ENCODE measurements around the gene BLOC1S5. TPM values are rescaled to one million over a fixed set of nuclear protein-coding genes. Genes with fewer than 3 reads are reported as not detected.

BLOC1S5 gene
- total RNA-seq, 1 donor from 2014 or later, result 13.8 TPM

DNA sequence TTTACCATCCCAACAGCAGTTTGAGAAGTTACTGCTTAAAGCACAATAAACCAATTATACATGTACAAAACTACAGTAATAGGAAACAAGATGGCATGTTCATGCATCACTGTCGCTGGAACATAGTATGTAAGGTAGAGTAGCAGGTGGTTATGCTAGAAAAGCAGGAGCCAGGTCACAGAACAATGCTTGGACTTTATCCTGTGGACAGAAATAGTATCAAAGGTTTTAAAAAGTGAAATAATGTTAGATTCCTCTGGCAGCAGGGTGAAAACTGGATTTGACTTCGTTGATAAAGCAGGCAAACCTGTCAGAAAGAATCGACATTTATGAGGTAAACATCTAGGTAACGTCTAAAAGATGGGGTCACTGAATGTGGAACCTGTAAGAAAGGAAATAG is 2.5 kb downstream of the BLOC1S5 start:
- ChIA-PET CTCF (no interaction called here), POLR2A (no interaction called here)
- DNase-seq (no peak), ATAC-seq (ENCODE audit: low read depth) (no peak)
- no peaks in the 10 kb centered on the region for H3K9me3 Mint-ChIP-seq
- H3K27me3 Mint-ChIP-seq, result no peaks in the 10 kb centered on the region
- TF ChIP-seq, protein P1, sequence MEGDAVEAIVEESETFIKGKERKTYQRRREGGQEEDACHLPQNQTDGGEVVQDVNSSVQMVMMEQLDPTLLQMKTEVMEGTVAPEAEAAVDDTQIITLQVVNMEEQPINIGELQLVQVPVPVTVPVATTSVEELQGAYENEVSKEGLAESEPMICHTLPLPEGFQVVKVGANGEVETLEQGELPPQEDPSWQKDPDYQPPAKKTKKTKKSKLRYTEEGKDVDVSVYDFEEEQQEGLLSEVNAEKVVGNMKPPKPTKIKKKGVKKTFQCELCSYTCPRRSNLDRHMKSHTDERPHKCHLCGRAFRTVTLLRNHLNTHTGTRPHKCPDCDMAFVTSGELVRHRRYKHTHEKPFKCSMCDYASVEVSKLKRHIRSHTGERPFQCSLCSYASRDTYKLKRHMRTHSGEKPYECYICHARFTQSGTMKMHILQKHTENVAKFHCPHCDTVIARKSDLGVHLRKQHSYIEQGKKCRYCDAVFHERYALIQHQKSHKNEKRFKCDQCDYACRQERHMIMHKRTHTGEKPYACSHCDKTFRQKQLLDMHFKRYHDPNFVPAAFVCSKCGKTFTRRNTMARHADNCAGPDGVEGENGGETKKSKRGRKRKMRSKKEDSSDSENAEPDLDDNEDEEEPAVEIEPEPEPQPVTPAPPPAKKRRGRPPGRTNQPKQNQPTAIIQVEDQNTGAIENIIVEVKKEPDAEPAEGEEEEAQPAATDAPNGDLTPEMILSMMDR (IDR thresholded peaks at IDR 0.05), result no peak
- intact Hi-C loops (cut with micrococcal nuclease), result no loop called here
- peaks cover 26% of the 10 kb centered on the region for H3K4me1 Mint-ChIP-seq
- H3K4me3 Mint-ChIP-seq, result no peak overlapping the region
- peaks cover 36% of the 10 kb centered on the region for H3K36me3 Mint-ChIP-seq (ENCODE audit: low read depth)
- H3K27ac Mint-ChIP-seq, result no peak overlapping the region

GRCh38 chr6:8060346-8060745 is 3.8 kb downstream of the BLOC1S5 start:
- no peak overlapping the region for H3K27ac Mint-ChIP-seq
- POLR2A ChIA-PET, result no interaction called here
- ATAC-seq (ENCODE audit: low read depth), result no peak
- no peak for DNase-seq
- no peaks in the 10 kb centered on the region for H3K9me3 Mint-ChIP-seq
- peaks cover 22% of the 10 kb centered on the region for H3K4me1 Mint-ChIP-seq
- CTCF ChIA-PET, result interaction anchor here (4.9 kb wide), 1 partner anchor 337 kb away, joined by 59 read pairs; the partner anchor contains the start of gene BMP6
- peaks cover 48% of the 10 kb centered on the region for H3K36me3 Mint-ChIP-seq (ENCODE audit: low read depth)
- intact Hi-C loops (cut with micrococcal nuclease), result no loop called here
- H3K4me3 Mint-ChIP-seq, result no peak overlapping the region
- H3K27me3 Mint-ChIP-seq, result no peaks in the 10 kb centered on the region
- TF ChIP-seq, protein P1 (IDR thresholded peaks at IDR 0.05), result no peak

DNA sequence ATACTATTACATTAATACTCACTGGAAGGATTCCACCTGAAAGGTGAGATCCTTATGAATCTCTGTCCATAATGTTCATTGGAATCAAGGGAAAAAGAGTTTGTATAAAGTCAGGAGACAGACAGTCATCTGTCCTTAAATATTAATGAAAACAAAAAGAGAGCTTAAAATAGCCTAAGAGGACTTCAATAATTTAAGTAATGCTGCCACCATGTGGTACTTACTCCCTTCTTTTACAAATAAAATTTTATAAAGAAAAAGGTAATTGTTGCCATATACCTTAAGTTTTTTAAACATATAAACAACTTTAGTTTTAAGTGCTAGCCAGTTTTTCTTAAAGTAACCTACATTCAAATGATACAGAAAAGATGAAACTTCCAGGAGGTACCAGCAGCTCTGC is 5.1 kb downstream of the BLOC1S5 start:
- TF ChIP-seq, protein P1 (IDR thresholded peaks at IDR 0.05), result no peak
- ATAC-seq (ENCODE audit: low read depth), result no peak
- ChIA-PET CTCF (interaction anchor here (0.8 to 4.9 kb wide), 7 partner anchors 53 to 783 kb away, joined by 3 to 59 read pairs (median 4); partner anchors contain the start of genes BMP6 and SNRNP48), POLR2A (no interaction called here)
- intact Hi-C loops (cut with micrococcal nuclease), result loop anchor here (1.0 to 5.0 kb wide), 4 partner anchors 160 to 1382 kb away; no protein-coding TSS in a partner anchor
- Mint-ChIP-seq H3K27me3 (no peaks in the 10 kb centered on the region), H3K36me3 (ENCODE audit: low read depth) (peaks cover 52% of the 10 kb centered on the region), H3K4me3 (no peak overlapping the region), H3K9me3 (no peaks in the 10 kb centered on the region), H3K27ac (no peak overlapping the region), H3K4me1 (peaks cover 11% of the 10 kb centered on the region)
- no peak for DNase-seq

- H3K27me3 Mint-ChIP-seq, result no peaks in the 10 kb centered on the region
- H3K27ac Mint-ChIP-seq, result no peak overlapping the region
- ChIA-PET POLR2A (no interaction called here), CTCF (interaction anchor here (4.9 kb wide), 1 partner anchor 335 kb away, joined by 59 read pairs; the partner anchor contains the start of gene BMP6)
- H3K4me1 Mint-ChIP-seq, result peaks cover 2% of the 10 kb centered on the region
- DNase-seq (no peak), ATAC-seq (ENCODE audit: low read depth) (no peak)
- peaks cover 51% of the 10 kb centered on the region for H3K36me3 Mint-ChIP-seq (ENCODE audit: low read depth)
- intact Hi-C loops (cut with micrococcal nuclease), result loop anchor here (2.0 to 5.0 kb wide), 2 partner anchors 781 to 1380 kb away; no protein-coding TSS in a partner anchor
- TF ChIP-seq, protein P1 (IDR thresholded peaks at IDR 0.05), result no peak
- H3K4me3 Mint-ChIP-seq, result no peak overlapping the region
- H3K9me3 Mint-ChIP-seq, result no peaks in the 10 kb centered on the region
These were observed 6.4 kb downstream of the BLOC1S5 start for GRCh38 chr6:8057793-8058192.

DNA sequence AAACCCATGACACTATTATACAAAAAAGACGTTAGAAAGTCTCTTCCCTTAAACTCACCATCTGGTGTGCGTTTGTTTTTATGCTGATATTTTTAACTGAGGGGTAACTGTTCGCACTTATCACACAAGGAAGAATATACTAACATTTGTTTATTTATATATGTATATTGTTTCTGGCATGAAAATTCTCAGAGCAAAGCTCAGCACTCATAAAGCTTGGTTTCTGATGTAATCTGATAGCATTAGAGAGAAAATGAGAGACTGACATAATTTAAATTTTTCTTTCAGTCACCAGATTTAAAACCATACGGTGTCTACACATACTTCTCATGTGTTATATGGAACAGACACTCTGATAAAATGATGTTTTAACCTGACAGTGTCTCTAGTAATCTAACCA is 6.9 kb downstream of the BLOC1S5 start:
- H3K4me1 Mint-ChIP-seq, result peaks cover 2% of the 10 kb centered on the region
- ChIA-PET POLR2A (no interaction called here), CTCF (interaction anchor here (4.9 kb wide), 1 partner anchor 334 kb away, joined by 59 read pairs; the partner anchor contains the start of gene BMP6)
- TF ChIP-seq, protein P1 (IDR thresholded peaks at IDR 0.05), result no peak
- DNase-seq (no peak), ATAC-seq (ENCODE audit: low read depth) (no peak)
- no peak overlapping the region for H3K27ac Mint-ChIP-seq
- H3K27me3 Mint-ChIP-seq, result no peaks in the 10 kb centered on the region
- H3K9me3 Mint-ChIP-seq, result no peaks in the 10 kb centered on the region
- peaks cover 53% of the 10 kb centered on the region for H3K36me3 Mint-ChIP-seq (ENCODE audit: low read depth)
- H3K4me3 Mint-ChIP-seq, result no peak overlapping the region
- intact Hi-C loops (cut with micrococcal nuclease), result loop anchor here (5.0 kb wide), 1 partner anchor 1380 kb away; no protein-coding TSS in a partner anchor
